Right cardiac atrium (tissue), 5 donors: ENCODE data around the gene MOSPD2. TPM values are rescaled to one million over a fixed set of nuclear protein-coding genes. Genes with fewer than 3 reads are reported as not detected.

Experiments
- ATAC-seq, 2 donors: fragments of 200-7000 bp; cut with Tn5 transposase; one replicate each; pipeline versions ENCODE4 v1.8.0 to v1.9.1; 2020; ENCODE audit warnings: moderate library complexity in 2 of 2, mild to moderate bottlenecking in 1 of 2
- DNase-seq, 3 donors: peaks; one replicate each; pipeline ENCODE4 v3.0.0-alpha.2; 2020
- H3K27ac ChIP-seq: one replicate; pipeline ENCODE4 v1.5.1; 2013; ENCODE audit warnings: mild to moderate bottlenecking, low read length, control low read depth, moderate library complexity
- H3K27me3 ChIP-seq: one replicate; pipeline ENCODE4 v1.6.1; 2013; ENCODE audit not compliant: control insufficient read depth, insufficient read depth
- H3K4me1 ChIP-seq: one replicate; pipeline ENCODE4 v1.6.1; 2013; ENCODE audit warnings: low read length; ENCODE audit not compliant: control insufficient read depth, insufficient read depth
- H3K4me3 ChIP-seq: one replicate; pipeline ENCODE4 v1.5.1; 2013; ENCODE audit warnings: low read length, control low read depth
- H3K9me3 ChIP-seq: one replicate; pipeline ENCODE4 v1.6.1; 2013; ENCODE audit warnings: low read length; ENCODE audit not compliant: control insufficient read depth
- WGBS: extraction: QIAGEN DNeasy Blood & Tissue Kit; methylation state at CpG from one replicate; pipeline ENCODE4 v1.1.7; 2013; 5-methylcytosine and 5-hydroxymethylcytosine counted together
- intact Hi-C, 4 donors: fragments of 100-400 bp; cut with DNase I; formaldehyde crosslinking; loops; one replicate each; pipeline versions ENCODE4 v1.11.0 to v1.14.0; 2022 to 2023
- long read RNA-seq, 4 donors: library from polyadenylated mRNA; unstranded; transcript quantifications; one replicate each; pipeline ENCODE4 v2.0.0, GENCODE V29; 2020 to 2021
- polyA plus RNA-seq: library from polyadenylated mRNA; stranded (reverse); fragments of 200-250 nt; gene quantifications from one replicate; pipeline ENCODE4 v1.2.3, GENCODE V29; 2013
- total RNA-seq, 4 donors: library from RNA; stranded (reverse); fragmentation: NEBNext Ultra II Directional; extraction: Animal tissue kit (Norgen Biotek cat#: 25700); gene quantifications; one replicate each; pipeline ENCODE4 v1.2.1, GENCODE V29; 2021
- donor health status: healthy with polysubstance abuse.
- donor health status: DM: no; HTN: yes; CAD: no.
- donor health status: DM: no; HTN: no; CAD: no.
- donor health status: DM: no; HTN: yes; CAD: no; lungs with severe emphysema.
- donor health status: DM: yes; HTN: yes; CAD: no.

The MOSPD2 gene
- total RNA-seq (1 to 10 TPM; 4.4 to 8.1 (median 7.0) TPM), polyA plus RNA-seq (2.8 TPM)
- long read RNA-seq, donor 1, full-length matches to known transcripts, result 15 of 16 reads
- long read RNA-seq, donor 1, partial matches to known transcripts, result 1 of 16 reads
- long read RNA-seq, donor 1, other reads (novel, unspliced or antisense), result 0 of 16 reads
- long read RNA-seq, donor 2, full-length matches to known transcripts, result 3 of 3 reads
- long read RNA-seq, donor 2, partial matches to known transcripts, result 0 of 3 reads
- long read RNA-seq, donor 2, other reads (novel, unspliced or antisense), result 0 of 3 reads
- long read RNA-seq, donor 3, full-length matches to known transcripts, result 26 of 30 reads
- long read RNA-seq, donor 3, partial matches to known transcripts, result 3 of 30 reads
- long read RNA-seq, donor 3, other reads (novel, unspliced or antisense), result 1 of 30 reads
- long read RNA-seq, donor 4, full-length matches to known transcripts, result 4 of 4 reads
- long read RNA-seq, donor 4, partial matches to known transcripts, result 0 of 4 reads
- long read RNA-seq, donor 4, other reads (novel, unspliced or antisense), result 0 of 4 reads

- ATAC-seq (peak; percentile 100), DNase-seq (peak; percentile 94 to 98 (median 97))
- WGBS, result under 1% methylated on average over 78 of the region's 78 CpGs
- Histone ChIP-seq H3K27ac (peak within 1 kb of the TSS; percentile 85), H3K9me3 (no peaks in the 10 kb centered on the region), H3K27me3 (no peaks in the 10 kb centered on the region), H3K4me1 (peaks cover 1% of the 10 kb centered on the region), H3K4me3 (peak within 1 kb of the TSS; percentile 98)
- intact Hi-C loops, result no loop called here
These were observed at the start of gene MOSPD2, which contains the start of gene FANCB for GRCh38 chrX:14872851-14873675. Gene MOSPD2 (plus strand): TSS chrX:14873421. CDS start chrX:14873529, 108 bp downstream. Gene FANCB (minus strand): TSS chrX:14873069. CDS start chrX:14865510, 7,559 bp downstream.

- no peak for ATAC-seq
- no peaks in the 10 kb centered on the region for H3K4me1 ChIP-seq
- intact Hi-C loops, result no loop called here
These were observed 47.4 kb upstream of the MOSPD2 start for GRCh38 chrX:14825851-14826250.

GRCh38 chrX:14826319-14826718 is 46.9 kb upstream of the MOSPD2 start:
- no peak overlapping the region for H3K27ac ChIP-seq
- H3K4me1 ChIP-seq, result no peaks in the 10 kb centered on the region
- H3K4me3 ChIP-seq, result no peak overlapping the region
- no peaks in the 10 kb centered on the region for H3K9me3 ChIP-seq
- H3K27me3 ChIP-seq, result no peaks in the 10 kb centered on the region
- WGBS, result 68% methylated on average over 3 of the region's 3 CpGs
- DNase-seq (no peak), ATAC-seq (no peak)
- intact Hi-C loops, result no loop called here

More at GRCh38 chrX:14825851-14826250, 47.4 kb upstream of the MOSPD2 start:
- Histone ChIP-seq H3K27ac (no peak overlapping the region), H3K27me3 (no peaks in the 10 kb centered on the region), H3K9me3 (no peaks in the 10 kb centered on the region), H3K4me3 (no peak overlapping the region)
- no peak for DNase-seq

- no peak for DNase-seq
- no peaks in the 10 kb centered on the region for H3K4me1 ChIP-seq
- no peak overlapping the region for H3K4me3 ChIP-seq
- no peak for ATAC-seq
- WGBS, result 84% methylated on average over 2 of the region's 2 CpGs
- no peaks in the 10 kb centered on the region for H3K9me3 ChIP-seq
- no peaks in the 10 kb centered on the region for H3K27me3 ChIP-seq
- H3K27ac ChIP-seq, result no peak overlapping the region
- intact Hi-C loops, result no loop called here
These were observed 43.6 kb upstream of the MOSPD2 start for GRCh38 chrX:14829643-14830042.

GRCh38 chrX:14832151-14832550 is 41.1 kb upstream of the MOSPD2 start:
- no peak overlapping the region for H3K27ac ChIP-seq
- no peak overlapping the region for H3K4me3 ChIP-seq
- no peak for ATAC-seq
- H3K4me1 ChIP-seq, result no peaks in the 10 kb centered on the region
- no peaks in the 10 kb centered on the region for H3K27me3 ChIP-seq
- 48% methylated on average over 2 of the region's 2 CpGs for WGBS
- H3K9me3 ChIP-seq, result no peaks in the 10 kb centered on the region
- DNase-seq, result no peak
- intact Hi-C loops, result no loop called here

GRCh38 chrX:14832586-14832985 is 40.6 kb upstream of the MOSPD2 start:
- Histone ChIP-seq H3K4me1 (no peaks in the 10 kb centered on the region), H3K9me3 (no peaks in the 10 kb centered on the region), H3K27ac (no peak overlapping the region), H3K4me3 (no peak overlapping the region), H3K27me3 (no peaks in the 10 kb centered on the region)
- DNase-seq (no peak), ATAC-seq (no peak)
- intact Hi-C loops, result no loop called here

GRCh38 chrX:14837155-14837554 is 36.1 kb upstream of the MOSPD2 start:
- DNase-seq, result no peak
- Histone ChIP-seq H3K4me3 (no peak overlapping the region), H3K9me3 (no peaks in the 10 kb centered on the region), H3K27me3 (no peaks in the 10 kb centered on the region), H3K27ac (no peak overlapping the region), H3K4me1 (no peaks in the 10 kb centered on the region)
- intact Hi-C loops, result no loop called here
- 96% methylated on average over 2 of the region's 2 CpGs for WGBS
- no peak for ATAC-seq

GRCh38 chrX:14843666-14844065 is 29.6 kb upstream of the MOSPD2 start:
- no peak overlapping the region for H3K27ac ChIP-seq
- no peaks in the 10 kb centered on the region for H3K4me1 ChIP-seq
- H3K4me3 ChIP-seq, result no peak overlapping the region
- no peaks in the 10 kb centered on the region for H3K27me3 ChIP-seq
- intact Hi-C loops, result loop anchor here in 1 of 4 donors (10.0 kb wide), 1 partner anchor 121 kb away; no protein-coding TSS in a partner anchor
- no peak for DNase-seq
- no peak for ATAC-seq
- no peaks in the 10 kb centered on the region for H3K9me3 ChIP-seq
- WGBS, result 72% methylated on average over 4 of the region's 4 CpGs

GRCh38 chrX:14851526-14851925 is 21.7 kb upstream of the MOSPD2 start:
- H3K4me1 ChIP-seq, result no peaks in the 10 kb centered on the region
- WGBS, result 83% methylated on average over 3 of the region's 3 CpGs
- H3K27ac ChIP-seq, result no peak overlapping the region
- DNase-seq (no peak), ATAC-seq (no peak)
- intact Hi-C loops, result no loop called here
- no peaks in the 10 kb centered on the region for H3K9me3 ChIP-seq
- H3K4me3 ChIP-seq, result no peak overlapping the region
- H3K27me3 ChIP-seq, result no peaks in the 10 kb centered on the region

GRCh38 chrX:14864631-14865030 is 8.6 kb upstream of the MOSPD2 start:
- Histone ChIP-seq H3K9me3 (no peaks in the 10 kb centered on the region), H3K4me3 (no peak overlapping the region), H3K27ac (no peak overlapping the region), H3K4me1 (no peaks in the 10 kb centered on the region), H3K27me3 (no peaks in the 10 kb centered on the region)
- ATAC-seq, result no peak
- WGBS, result 65% methylated on average over 1 of the region's 1 CpG
- no peak for DNase-seq
- intact Hi-C loops, result no loop called here

- H3K4me3 ChIP-seq, result no peak overlapping the region
- H3K27me3 ChIP-seq, result no peaks in the 10 kb centered on the region
- intact Hi-C loops, result no loop called here
- DNase-seq (no peak), ATAC-seq (no peak)
- H3K4me1 ChIP-seq, result no peaks in the 10 kb centered on the region
- H3K27ac ChIP-seq, result no peak overlapping the region
- 49% methylated on average over 1 of the region's 1 CpG for WGBS
- H3K9me3 ChIP-seq, result no peaks in the 10 kb centered on the region
These were observed 8.0 kb upstream of the MOSPD2 start for GRCh38 chrX:14865201-14865600.
